Tibial nerve (tissue), 4 donors: ENCODE results near the gene RPUSD1. TPM values are rescaled to one million over a fixed set of nuclear protein-coding genes. Genes with fewer than 3 reads are reported as not detected.

Source experiments
- DNase-seq, 2 donors: peaks; one replicate each; pipeline ENCODE4 v3.0.0-alpha.2; 2019; ENCODE audit warnings: low spot score in 2 of 2
- H3K27ac ChIP-seq, 4 donors: fragments of 200-600 bp; sonication (generic) in 3 of 4; one replicate each; pipeline ENCODE4 v1.5.1; 2017 to 2019; ENCODE audit warnings: mild to moderate bottlenecking in 1 of 4
- H3K27me3 ChIP-seq, 2 donors: fragments of 200-600 bp; sonication (generic) in 1 of 2; one replicate each; pipeline versions ENCODE4 v1.5.1 to v1.6.0; 2017 to 2019
- H3K36me3 ChIP-seq, 3 donors: fragments of 200-600 bp; sonication (generic); one replicate each; pipeline ENCODE4 v1.5.1; 2018 to 2019
- H3K4me1 ChIP-seq, 4 donors: fragments of 200-600 bp; sonication (generic) in 3 of 4; one replicate each; pipeline ENCODE4 v1.5.1; 2017 to 2019
- H3K4me3 ChIP-seq, 4 donors: fragments of 200-600 bp; sonication (generic) in 3 of 4; one replicate each; pipeline ENCODE4 v1.5.1; 2017 to 2019; ENCODE audit warnings: mild to moderate bottlenecking in 1 of 4, moderate library complexity in 1 of 4
- H3K9me3 ChIP-seq, 4 donors: fragments of 200-600 bp; sonication (generic) in 3 of 4; one replicate each; pipeline ENCODE4 v1.5.1; 2017 to 2019
- CTCF ChIP-seq, 5 experiments: fragments of 200-600 bp in 3 of 5; fragments of 450-650 bp in 2 of 5; sonication (generic) in 3 of 5; IDR thresholded peaks; one replicate each; pipeline ENCODE4 v1.5.1; 2016 to 2019; ENCODE audit warnings: antibody characterized with exemption in 5 of 5, mild to moderate bottlenecking in 3 of 5, moderate library complexity in 2 of 5
- EP300 ChIP-seq, 2 donors: sonication (generic); formaldehyde crosslinking; IDR thresholded peaks; one replicate each; pipeline ENCODE4 v1.6.1; 2017; ENCODE audit warnings: antibody characterized with exemption in 2 of 2, mild to moderate bottlenecking in 1 of 2
- POLR2A ChIP-seq, 2 donors: fragments of 450-650 bp; IDR thresholded peaks; one replicate each; pipeline ENCODE4 v1.6.1; 2017; ENCODE audit warnings: antibody characterized with exemption in 2 of 2, mild to moderate bottlenecking in 2 of 2, moderate library complexity in 2 of 2
- WGBS, 2 donors: methylation state at CpG; one replicate each; pipeline ENCODE4 v1.1.5; 2018; 5-methylcytosine and 5-hydroxymethylcytosine counted together
- total RNA-seq, 4 donors: library from RNA; depleted of rRNA; stranded (reverse); fragments of >200 nt; gene quantifications; one replicate each; pipeline ENCODE4 v1.1.0, GENCODE V29; 2016

Gene RPUSD1
- total RNA-seq, 4 donors from 2014 or later: 8.5 to 18.3 (median 12.5) TPM

- TF ChIP-seq POLR2A (IDR thresholded peaks at IDR 0.05) (no peak), EP300 (IDR thresholded peaks at IDR 0.05) (no peak), CTCF (IDR thresholded peaks at IDR 0.05) (no peak)
- 62 to 70% methylated on average over 11 to 14 of the region's 38 CpGs for WGBS, 2 donors
- H3K27ac ChIP-seq: no peak overlapping the region
- no peaks in the 10 kb centered on the region for H3K4me1 ChIP-seq
- H3K36me3 ChIP-seq: no peaks in the 10 kb centered on the region
- no peak for DNase-seq
- H3K9me3 ChIP-seq: no peaks in the 10 kb centered on the region
- peaks cover 0 to 26% of the 10 kb centered on the region in 2 donors for H3K27me3 ChIP-seq
- H3K4me3 ChIP-seq: no peak overlapping the region
Measured at GRCh38 chr16:767743-768235, 20.4 kb downstream of the RPUSD1 start.

GRCh38 chr16:766820-767640 is 21.2 kb downstream of the RPUSD1 start:
- 67% methylated on average over 6 to 32 of the region's 48 CpGs for WGBS, 2 donors
- Histone ChIP-seq H3K9me3 (no peaks in the 10 kb centered on the region), H3K27me3 (peaks cover 0 to 31% of the 10 kb centered on the region in 2 donors)

GRCh38 chr16:766008-766819 is 22.0 kb downstream of the RPUSD1 start:
- H3K36me3 ChIP-seq: no peaks in the 10 kb centered on the region
- no peak overlapping the region for H3K4me3 ChIP-seq
- 78 to 82% methylated on average over 21 to 27 of the region's 29 CpGs for WGBS, 2 donors
- no peak for DNase-seq
- no peaks in the 10 kb centered on the region for H3K9me3 ChIP-seq
- H3K4me1 ChIP-seq: no peaks in the 10 kb centered on the region
- H3K27me3 ChIP-seq: peaks cover 0 to 31% of the 10 kb centered on the region in 2 donors
- no peak for TF ChIP-seq POLR2A (IDR thresholded peaks at IDR 0.05)
- no peak for TF ChIP-seq CTCF (IDR thresholded peaks at IDR 0.05)
- TF ChIP-seq EP300 (IDR thresholded peaks at IDR 0.05): no peak
- no peak overlapping the region for H3K27ac ChIP-seq

More at GRCh38 chr16:766820-767640, 21.2 kb downstream of the RPUSD1 start:
- no peaks in the 10 kb centered on the region for H3K36me3 ChIP-seq
- no peak overlapping the region for H3K27ac ChIP-seq
- no peak overlapping the region for H3K4me3 ChIP-seq
- TF ChIP-seq EP300 (IDR thresholded peaks at IDR 0.05) (no peak), POLR2A (IDR thresholded peaks at IDR 0.05) (no peak), CTCF (IDR thresholded peaks at IDR 0.05) (no peak)
- no peaks in the 10 kb centered on the region for H3K4me1 ChIP-seq
- DNase-seq: no peak

DNA sequence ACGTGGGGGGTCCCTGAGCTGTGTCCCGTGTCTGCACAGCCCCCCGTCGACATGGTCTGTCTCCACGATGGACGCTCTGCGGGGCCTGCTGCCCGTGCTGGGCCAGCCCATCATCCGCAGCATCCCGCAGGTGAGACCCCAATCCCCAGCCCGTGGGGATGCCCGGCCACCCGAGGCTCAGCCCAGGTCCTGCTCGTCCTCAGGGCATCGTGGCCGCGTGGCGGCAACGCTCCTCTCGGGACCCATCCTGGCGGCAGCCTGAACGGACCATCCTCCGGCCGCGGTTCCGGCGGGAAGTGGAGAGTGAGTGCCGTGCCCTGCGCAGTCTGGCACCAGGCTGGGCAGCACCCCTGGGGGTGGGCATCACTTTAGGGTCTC is 22.7 kb downstream of the RPUSD1 start:
- TF ChIP-seq CTCF (IDR thresholded peaks at IDR 0.05) (no peak), POLR2A (IDR thresholded peaks at IDR 0.05) (no peak), EP300 (IDR thresholded peaks at IDR 0.05) (no peak)
- no peak overlapping the region for H3K27ac ChIP-seq
- H3K36me3 ChIP-seq: no peaks in the 10 kb centered on the region
- H3K4me3 ChIP-seq: no peak overlapping the region
- peaks cover 0 to 26% of the 10 kb centered on the region in 2 donors for H3K27me3 ChIP-seq
- H3K4me1 ChIP-seq: no peaks in the 10 kb centered on the region
- no peaks in the 10 kb centered on the region for H3K9me3 ChIP-seq
- no peak for DNase-seq
- 89% methylated on average over 19 of the region's 29 CpGs; no CpG with 5 or more reads in 1 of the 2 donors for WGBS, 2 donors
